Esophagus squamous epithelium (tissue), 5 donors: ENCODE measurements around the gene PRELP. TPM values are rescaled to one million over a fixed set of nuclear protein-coding genes. Genes with fewer than 3 reads are reported as not detected.

Experiments
- DNase-seq: peaks from one replicate; lab custom pipeline; 2025; lab: John Stamatoyannopoulos, UW
- H3K27ac ChIP-seq, 4 donors: fragments of 200-600 bp; sonication (generic); one replicate each; pipeline ENCODE4 v1.5.1; 2016 to 2019; ENCODE audit warnings: mild to moderate bottlenecking in 1 of 4
- H3K27me3 ChIP-seq, 4 donors: fragments of 200-600 bp; sonication (generic); 1 replicate in 3 of 4; 2 replicates in 1 of 4; pipeline versions ENCODE4 v1.5.1 to v1.6.0; 2017 to 2021; ENCODE audit warnings: antibody characterized with exemption in 1 of 4
- H3K36me3 ChIP-seq, 3 donors: fragments of 200-600 bp; sonication (generic); one replicate each; pipeline ENCODE4 v1.5.1; 2016 to 2019
- H3K4me1 ChIP-seq, 3 donors: fragments of 200-600 bp; sonication (generic); one replicate each; pipeline ENCODE4 v1.5.1; 2017 to 2019
- H3K4me3 ChIP-seq, 4 donors: fragments of 200-600 bp; sonication (generic); 1 replicate in 3 of 4; 2 replicates in 1 of 4; pipeline ENCODE4 v1.5.1; 2016 to 2019; ENCODE audit warnings: mild to moderate bottlenecking in 2 of 4, moderate library complexity in 1 of 4
- H3K9me3 ChIP-seq, 3 donors: fragments of 200-600 bp; sonication (generic); one replicate each; pipeline ENCODE4 v1.5.1; 2016 to 2019
- CTCF ChIP-seq, 6 experiments: fragments of 450-650 bp in 4 of 6; fragments of 200-600 bp in 2 of 6; sonication (generic) in 2 of 6; IDR thresholded peaks; one replicate each; pipeline ENCODE4 v1.5.1; 2016 to 2019; ENCODE audit warnings: antibody characterized with exemption in 6 of 6, mild to moderate bottlenecking in 4 of 6, moderate library complexity in 4 of 6
- POLR2A ChIP-seq, 4 donors: fragments of 450-650 bp; IDR thresholded peaks; one replicate each; pipeline ENCODE4 v1.6.1; 2017; ENCODE audit warnings: antibody characterized with exemption in 4 of 4, mild to moderate bottlenecking in 4 of 4, moderate library complexity in 3 of 4
- WGBS, 2 donors: methylation state at CpG; one replicate each; pipeline ENCODE4 v1.1.5; 2018; 5-methylcytosine and 5-hydroxymethylcytosine counted together
- intact Hi-C: fragments of 100-400 bp; cut with DNase I; formaldehyde crosslinking; loops from one replicate; pipeline ENCODE4 v1.15.0; 2022
- total RNA-seq, 4 donors: library from RNA; depleted of rRNA; stranded (reverse); fragments of >200 nt; gene quantifications; one replicate each; pipeline ENCODE4 v1.1.0, GENCODE V29; 2016
- donor health status: DM: yes; HTN: yes; CAD: no.

Gene PRELP
- total RNA-seq: 10 to 100 TPM in 2 of 4 donors, 1 to 10 TPM in 2; 2.2 to 71.0 (median 9.1) TPM

- H3K4me3 ChIP-seq: peak within 1 kb of the TSS; percentile 16 to 67 (median 44)
- intact Hi-C loops: no loop called here
These were observed at the start of gene PRELP for GRCh38 chr1:203475012-203475981. Gene PRELP, plus strand, starts transcription at chr1:203475806. Its CDS starts 7,379 bp downstream, at chr1:203483185.

DNA sequence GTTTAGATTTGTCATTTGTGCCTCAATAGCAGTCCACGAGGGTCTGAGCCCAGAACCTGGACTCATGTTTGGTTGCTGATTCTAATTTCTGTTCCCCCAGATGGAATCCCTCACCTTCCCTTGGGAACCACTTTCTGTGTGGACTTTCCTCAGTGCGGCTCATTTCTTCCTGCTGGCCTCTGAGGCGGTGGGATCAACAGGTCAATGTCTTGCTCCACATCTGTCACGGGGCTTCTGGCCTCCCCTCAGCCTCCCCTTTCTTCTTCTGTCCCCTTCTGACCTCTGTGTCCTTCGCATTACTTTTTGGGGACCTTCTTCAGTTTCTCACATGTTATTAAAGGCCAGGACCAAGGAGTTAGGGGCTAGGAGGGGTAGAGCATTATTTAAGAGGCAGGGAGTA lies 49.2 kb upstream of the PRELP start:
- Histone ChIP-seq H3K4me3 (no peak overlapping the region), H3K27ac (no peak overlapping the region), H3K27me3 (peaks cover 0 to 40% (median 0%) of the 10 kb centered on the region in 4 donors), H3K4me1 (peaks cover 0 to 12% (median 0%) of the 10 kb centered on the region in 3 donors), H3K36me3 (no peaks in the 10 kb centered on the region), H3K9me3 (no peaks in the 10 kb centered on the region)
- intact Hi-C loops: no loop called here
- WGBS, 2 donors: 64 to 91% methylated on average over 5 of the region's 5 CpGs
- TF ChIP-seq CTCF (IDR thresholded peaks at IDR 0.05): no peak
- no peak for TF ChIP-seq POLR2A (IDR thresholded peaks at IDR 0.05)
- no peak for DNase-seq

More at GRCh38 chr1:203475012-203475981, at the start of gene PRELP:
- peak within 1 kb of the TSS; percentile 67 to 92 (median 88) for H3K27ac ChIP-seq
- 18 to 24% methylated on average over 5 to 6 of the region's 8 CpGs for WGBS, 2 donors
- DNase-seq: no peak
- H3K9me3 ChIP-seq: no peaks in the 10 kb centered on the region
- no peaks in the 10 kb centered on the region for H3K36me3 ChIP-seq
- peaks cover under 1 to 21% (median 3%) of the 10 kb centered on the region in 3 donors for H3K4me1 ChIP-seq
- peak in 2 of 4 donors; percentile 65 to 83 for TF ChIP-seq POLR2A (IDR thresholded peaks at IDR 0.05)
- TF ChIP-seq CTCF (IDR thresholded peaks at IDR 0.05): no peak
- H3K27me3 ChIP-seq: peaks cover 0 to 20% (median 0%) of the 10 kb centered on the region in 4 donors

GRCh38 chr1:203426870-203427269 lies 48.7 kb upstream of the PRELP start:
- no peak overlapping the region for H3K27ac ChIP-seq
- WGBS, 2 donors: 60 to 100% methylated on average over 1 of the region's 2 CpGs
- DNase-seq: no peak
- no peaks in the 10 kb centered on the region for H3K9me3 ChIP-seq
- TF ChIP-seq POLR2A (IDR thresholded peaks at IDR 0.05) (no peak), CTCF (IDR thresholded peaks at IDR 0.05) (no peak)
- intact Hi-C loops: no loop called here
- H3K27me3 ChIP-seq: peaks cover 0 to 40% (median 0%) of the 10 kb centered on the region in 4 donors
- no peaks in the 10 kb centered on the region for H3K36me3 ChIP-seq
- H3K4me3 ChIP-seq: no peak overlapping the region
- H3K4me1 ChIP-seq: peaks cover 0 to 12% (median 0%) of the 10 kb centered on the region in 3 donors

GRCh38 chr1:203427451-203427850 lies 48.2 kb upstream of the PRELP start:
- no peaks in the 10 kb centered on the region for H3K9me3 ChIP-seq
- no peak overlapping the region for H3K4me3 ChIP-seq
- no peak for DNase-seq
- intact Hi-C loops: no loop called here
- H3K36me3 ChIP-seq: no peaks in the 10 kb centered on the region
- peaks cover 0 to 40% (median 0%) of the 10 kb centered on the region in 4 donors for H3K27me3 ChIP-seq
- peaks cover 0 to 12% (median 0%) of the 10 kb centered on the region in 3 donors for H3K4me1 ChIP-seq
- TF ChIP-seq POLR2A (IDR thresholded peaks at IDR 0.05) (no peak), CTCF (IDR thresholded peaks at IDR 0.05) (no peak)
- H3K27ac ChIP-seq: no peak overlapping the region
- WGBS, 2 donors: 75 to 90% methylated on average over 4 of the region's 4 CpGs
